H1 (cell line): Measurements from ENCODE around the gene KCNJ16. TPM values are rescaled to one million over a fixed set of nuclear protein-coding genes. Genes with fewer than 3 reads are reported as not detected.

Experiments used
- CTCF ChIA-PET: fragments of 300-600 bp; sonication (Branson Sonifier 250); formaldehyde crosslinking; loops from one replicate; lab custom pipeline; 2021; ENCODE audit not compliant: partially characterized antibody; lab: Charles Lee
- POLR2A ChIA-PET: fragments of 300-600 bp; sonication (Branson Sonifier 250); formaldehyde crosslinking; loops from one replicate; lab custom pipeline; 2021; ENCODE audit warnings: inconsistent platforms; ENCODE audit not compliant: partially characterized antibody; lab: Charles Lee
- DNase-seq, 2 experiments: peaks; one replicate each; pipeline versions ENCODE4 v3.0.0 to v3.0.0-alpha.2; 2010 to 2022; ENCODE audit warnings: low spot score in 2 of 2, low read depth in 1 of 2, mixed read lengths in 1 of 2
- FAIRE-seq: peaks from 2 replicates; lab custom pipeline; 2011; peaks lifted over from hg19 to GRCh38; lab: Jason Lieb, UNC
- H2AFZ ChIP-seq: 2 replicates; pipeline ENCODE4 v1.8.1; 2012; ENCODE audit warnings: low read length, inconsistent platforms
- H2AK5ac ChIP-seq: 2 replicates; pipeline ENCODE4 v1.6.1; 2013; ENCODE audit warnings: low read depth, low read length
- H2BK120ac ChIP-seq: replicated peaks from 2 replicates; pipeline ENCODE3; 2013; ENCODE audit warnings: low read depth, low read length, inconsistent platforms
- H2BK12ac ChIP-seq: 2 replicates; pipeline ENCODE4 v1.6.1; 2013; ENCODE audit warnings: low read depth, low read length
- H2BK15ac ChIP-seq: 2 replicates; pipeline ENCODE4 v1.6.1; 2013; ENCODE audit warnings: low read length
- H2BK20ac ChIP-seq: 2 replicates; pipeline ENCODE4 v1.6.1; 2013; ENCODE audit warnings: low read length
- H2BK5ac ChIP-seq: 2 replicates; pipeline ENCODE4 v1.6.1; 2013; ENCODE audit warnings: low read depth, low read length
- H3K14ac ChIP-seq: 2 replicates; pipeline ENCODE4 v1.6.1; 2013; ENCODE audit warnings: inconsistent platforms; ENCODE audit not compliant: insufficient read length
- H3K18ac ChIP-seq: 2 replicates; pipeline ENCODE4 v1.6.1; 2013; ENCODE audit warnings: low read length; ENCODE audit errors: extremely low read depth
- H3K23ac ChIP-seq: 2 replicates; pipeline ENCODE4 v1.6.1; 2013; ENCODE audit warnings: inconsistent platforms; ENCODE audit not compliant: insufficient read length
- H3K23me2 ChIP-seq: 2 replicates; pipeline ENCODE4 v1.6.1; 2013; ENCODE audit warnings: low read depth, low read length
- H3K27ac ChIP-seq: 2 replicates; pipeline ENCODE4 v1.6.1; 2011; ENCODE audit warnings: low read depth, low read length, inconsistent platforms
- H3K27me3 ChIP-seq, 4 experiments: replicated peaks in 1 of 4; 1 replicate in 1 of 4; 2 replicates in 3 of 4; pipeline versions ENCODE4 v1.6.1 to v1.8.1; 2011 to 2013; ENCODE audit warnings: low read length in 3 of 4, mild to moderate bottlenecking in 3 of 4, inconsistent platforms in 2 of 4, mixed read lengths in 2 of 4, moderate library complexity in 1 of 4; ENCODE audit not compliant: control insufficient read depth in 3 of 4, insufficient read depth in 3 of 4; ENCODE audit errors: extremely low read depth in 1 of 4
- H3K36me3 ChIP-seq, 4 experiments: 2 replicates each; pipeline versions ENCODE4 v1.6.1 to v1.8.1; 2011 to 2013; ENCODE audit warnings: mild to moderate bottlenecking in 4 of 4, low read length in 3 of 4, moderate library complexity in 2 of 4, control low read depth in 1 of 4, inconsistent platforms in 1 of 4; ENCODE audit not compliant: insufficient read depth in 4 of 4, control insufficient read depth in 2 of 4
- H3K4ac ChIP-seq: replicated peaks from 2 replicates; pipeline ENCODE3; 2013; ENCODE audit warnings: low read length, low read depth, mixed read lengths, inconsistent platforms; ENCODE audit not compliant: insufficient read length
- H3K4me1 ChIP-seq, 4 experiments: replicated peaks in 1 of 4; 1 replicate in 1 of 4; 2 replicates in 3 of 4; pipeline versions ENCODE4 v1.6.1 to v1.8.1; 2011 to 2013; ENCODE audit warnings: low read length in 3 of 4, inconsistent platforms in 2 of 4, mixed read lengths in 1 of 4; ENCODE audit not compliant: insufficient read depth in 4 of 4, control insufficient read depth in 3 of 4
- H3K4me2 ChIP-seq, 2 experiments: 2 replicates each; pipeline versions ENCODE4 v1.6.1 to v1.8.1; 2011 to 2013; ENCODE audit warnings: low read depth in 2 of 2, low read length in 2 of 2, control low read depth in 1 of 2, inconsistent platforms in 1 of 2, mild to moderate bottlenecking in 1 of 2; ENCODE audit not compliant: insufficient read depth in 1 of 2
- H3K4me3 ChIP-seq, 4 experiments: fragments of 200-600, 300-600 bp in 1 of 4; sonication (generic), shearing (Covaris generic), sonication (Bioruptor Twin) in 1 of 4; 2 replicates each; pipeline versions ENCODE4 v1.5.1 to v1.8.1; 2011 to 2016; ENCODE audit warnings: low read length in 4 of 4, low read depth in 3 of 4, control low read depth in 2 of 4, inconsistent platforms in 2 of 4, mild to moderate bottlenecking in 2 of 4, mixed read lengths in 1 of 4, moderate library complexity in 1 of 4; ENCODE audit not compliant: insufficient read depth in 2 of 4; ENCODE audit errors: extremely low read depth in 1 of 4
- H3K56ac ChIP-seq: replicated peaks from 2 replicates; pipeline ENCODE3; 2013; ENCODE audit warnings: low read depth, mild to moderate bottlenecking, mixed read lengths, low read length, inconsistent platforms; ENCODE audit not compliant: insufficient read length
- H3K79me1 ChIP-seq: 2 replicates; pipeline ENCODE4 v1.6.1; 2013; ENCODE audit warnings: low read depth, low read length, control low read depth
- H3K79me2 ChIP-seq, 2 experiments: 2 replicates each; pipeline versions ENCODE4 v1.6.1 to v1.8.1; 2012 to 2013; ENCODE audit warnings: low read length in 2 of 2, mild to moderate bottlenecking in 2 of 2, inconsistent platforms in 1 of 2; ENCODE audit not compliant: insufficient read depth in 2 of 2, control insufficient read depth in 1 of 2
- H3K9ac ChIP-seq, 4 experiments: replicated peaks in 1 of 4; 1 replicate in 1 of 4; 2 replicates in 3 of 4; pipeline versions ENCODE4 v1.6.1 to v1.8.1; 2011 to 2013; ENCODE audit warnings: low read depth in 3 of 4, low read length in 3 of 4, control low read depth in 2 of 4, mild to moderate bottlenecking in 2 of 4, moderate library complexity in 2 of 4, inconsistent platforms in 1 of 4; ENCODE audit errors: extremely low read depth in 1 of 4
- H3K9me3 ChIP-seq, 2 experiments: 2 replicates each; pipeline versions ENCODE4 v1.6.1 to v1.8.1; 2012 to 2013; ENCODE audit warnings: mild to moderate bottlenecking in 2 of 2, moderate library complexity in 2 of 2, control low read depth in 1 of 2, inconsistent platforms in 1 of 2, low read depth in 1 of 2, low read length in 1 of 2, mixed read lengths in 1 of 2; ENCODE audit not compliant: insufficient read depth in 2 of 2
- H4K20me1 ChIP-seq, 2 experiments: replicated peaks in 1 of 2; 2 replicates each; pipeline versions ENCODE3 to v1.8.1; 2011 to 2013; ENCODE audit warnings: inconsistent platforms in 2 of 2, low read length in 2 of 2, mild to moderate bottlenecking in 1 of 2; ENCODE audit not compliant: insufficient read depth in 2 of 2, control insufficient read depth in 1 of 2
- H4K5ac ChIP-seq: 2 replicates; pipeline ENCODE4 v1.6.1; 2013; ENCODE audit warnings: low read length, low read depth, mixed read lengths, inconsistent platforms; ENCODE audit not compliant: insufficient read length
- H4K8ac ChIP-seq: 2 replicates; pipeline ENCODE4 v1.8.0; 2013; ENCODE audit warnings: mild to moderate bottlenecking, moderate library complexity, low read length, inconsistent platforms; ENCODE audit not compliant: insufficient read depth; ENCODE audit errors: extremely low read depth
- H4K91ac ChIP-seq: replicated peaks from 2 replicates; pipeline ENCODE3; 2013; ENCODE audit warnings: low read length, mixed read lengths, inconsistent platforms; ENCODE audit not compliant: insufficient read length
- CHD1 ChIP-seq: IDR thresholded peaks from 2 replicates; pipeline ENCODE4 v1.6.1; 2012; ENCODE audit warnings: low read depth, low read length, improper control_type of control experiment
- WGBS, 2 experiments: shearing (Covaris generic) in 1 of 2; methylation state at CpG; one replicate each; pipeline versions ENCODE4 v1.1.6 to v1.1.7; 2013 to 2015; ENCODE audit warnings: low lambda C conversion rate in 2 of 2, mixed read lengths in 2 of 2, inconsistent platforms in 1 of 2, low coverage in 1 of 2, missing lambda C conversion rate in 1 of 2; ENCODE audit not compliant: insufficient replicate concordance in 2 of 2, insufficient coverage in 1 of 2, insufficient read length in 1 of 2; ENCODE audit errors: extremely low coverage in 1 of 2, missing lambda C conversion rate in 1 of 2; 5-methylcytosine and 5-hydroxymethylcytosine counted together
- polyA plus RNA-seq, 7 experiments: library from polyadenylated mRNA; depleted of rRNA in 3 of 7; stranded (reverse) in 5 of 7; unstranded in 2 of 7; fragments of >200 nt in 5 of 7; fragments of 200-250 nt in 2 of 7; gene quantifications; 1 replicate in 5 of 7; 2 replicates in 1 of 7; 4 replicates in 1 of 7; pipeline versions ENCODE4 v1.2.1 to v1.2.3, GENCODE V29; 2011 to 2013; ENCODE audit warnings: missing spikeins in 2 of 7, mixed read lengths in 2 of 7
- total RNA-seq: library from RNA; stranded (reverse); fragmentation: NEBNext Ultra II Directional; extraction: Animal tissue kit (Norgen Biotek cat#: 25700); gene quantifications from 2 replicates; pipeline ENCODE4 v1.2.1, GENCODE V29; 2021

Gene KCNJ16
- total and polyA plus RNA-seq, 2 of the 8 experiments (the other 6 are each of a cell fraction or from before 2014, with no cell fraction given), result not detected

DNA sequence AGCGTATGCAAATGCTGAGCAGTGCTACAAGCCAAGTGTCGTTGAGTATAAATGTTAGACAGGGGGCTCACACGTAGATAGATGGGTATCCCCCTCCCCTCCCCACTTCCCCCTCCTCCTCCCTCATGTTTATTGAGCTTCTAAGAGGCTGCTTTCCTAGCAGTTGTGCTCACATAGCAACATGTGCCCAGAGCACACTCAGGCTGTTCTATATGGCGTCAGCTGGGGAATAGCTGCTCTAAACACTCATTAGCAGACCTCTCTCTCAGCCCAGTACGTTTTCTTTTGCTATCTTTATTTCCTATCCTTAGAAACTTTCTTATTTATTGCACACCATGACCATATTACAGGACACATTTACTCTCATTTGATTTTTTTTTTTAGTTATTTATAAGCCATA lies 96.1 kb downstream of the KCNJ16 start:
- Histone ChIP-seq H3K23me2 (peaks cover 15% of the 10 kb centered on the region), H2AK5ac (no peak overlapping the region), H4K20me1 (no peaks in the 10 kb centered on the region), H3K9me3 (no peaks in the 10 kb centered on the region), H2BK20ac (no peak overlapping the region), H4K5ac (no peak overlapping the region), H2AFZ (no peak overlapping the region), H3K27me3 (peaks cover 0 to 29% (median 13%) of the 10 kb centered on the region in 4 experiments; a peak in 5 of 7 replicates), H3K4ac (no peak overlapping the region), H3K23ac (no peak overlapping the region), H2BK5ac (no peak overlapping the region)
- DNase-seq, result no peak
- CTCF ChIA-PET, result interaction anchor here (0.7 to 1.5 kb wide), 3 partner anchors 562 to 879 kb away, joined by 3 read pairs; no protein-coding TSS in a partner anchor
- 67% methylated on average over 5 of the region's 5 CpGs; no CpG with 5 or more reads in 1 of the 2 experiments for WGBS, 2 experiments
- no peak for TF ChIP-seq CHD1
- TF ChIP-seq, all 59 proteins: peak for 0
- FAIRE-seq, result no peak
- H3K27ac ChIP-seq, result no peak overlapping the region
- H3K36me3 ChIP-seq, result no peaks in the 10 kb centered on the region
- no peak overlapping the region for H3K14ac ChIP-seq
- H2BK15ac ChIP-seq, result no peak overlapping the region
- no peak overlapping the region for H3K9ac ChIP-seq
- H2BK120ac ChIP-seq, result no peak overlapping the region
- H3K79me1 ChIP-seq, result no peaks in the 10 kb centered on the region
- H4K8ac ChIP-seq, result no peak overlapping the region
- H3K4me3 ChIP-seq, result no peak overlapping the region
- H3K56ac ChIP-seq, result no peak overlapping the region
- no peak overlapping the region; a peak in 2 of 4 replicates for H3K4me2 ChIP-seq
- POLR2A ChIA-PET, result no interaction called here
- H4K91ac ChIP-seq, result no peak overlapping the region
- no peak overlapping the region for H2BK12ac ChIP-seq
- H3K79me2 ChIP-seq, result no peaks in the 10 kb centered on the region
- no peak overlapping the region for H3K18ac ChIP-seq
- H3K4me1 ChIP-seq, result no peaks in the 10 kb centered on the region; a peak in 2 of 7 replicates
